ENCODE data around the gene PSD4. TPM values are rescaled to one million over a fixed set of nuclear protein-coding genes. Genes with fewer than 3 reads are reported as not detected.

Gene PSD4
- total RNA-seq, 1 experiment from 2014 or later = 9.6 TPM

GRCh38 chr2:113184531-113185230 is 10.9 kb downstream of the PSD4 start:
- Mint-ChIP-seq H3K36me3 (ENCODE audit: insufficient read depth, unreplicated experiment) (peaks cover 6% of the 10 kb centered on the region), H3K27me3 (ENCODE audit: insufficient read depth, unreplicated experiment) (no peaks in the 10 kb centered on the region), H3K4me3 (ENCODE audit: unreplicated experiment) (no peak overlapping the region), H3K27ac (ENCODE audit: low read depth, unreplicated experiment) (no peak overlapping the region), H3K9me3 (ENCODE audit: unreplicated experiment) (no peaks in the 10 kb centered on the region), H3K4me1 (ENCODE audit: insufficient read depth, unreplicated experiment) (no peaks in the 10 kb centered on the region)
- TF ChIP-seq CTCF (IDR thresholded peaks at IDR 0.05; ENCODE audit: unreplicated experiment) = no peak
- ChIA-PET POLR2A (no interaction called here), CTCF (interaction anchor here (0.6 to 2.3 kb wide), 3 partner anchors 15 to 104 kb away, joined by 3 to 15 read pairs (median 4); no protein-coding TSS in a partner anchor)
- DNase-seq (ENCODE audit: unreplicated experiment) = no peak
- BruUV-seq (replicated peaks) = no TSS peak
- intact Hi-C loops (cut with micrococcal nuclease) = no loop called here

- no peak for TF ChIP-seq CTCF (IDR thresholded peaks at IDR 0.05; ENCODE audit: unreplicated experiment)
- BruUV-seq (replicated peaks) = no TSS peak
- intact Hi-C loops (cut with micrococcal nuclease) = no loop called here
- Mint-ChIP-seq H3K4me1 (ENCODE audit: insufficient read depth, unreplicated experiment) (no peaks in the 10 kb centered on the region), H3K27ac (ENCODE audit: low read depth, unreplicated experiment) (no peak overlapping the region), H3K36me3 (ENCODE audit: insufficient read depth, unreplicated experiment) (peaks cover 6% of the 10 kb centered on the region), H3K4me3 (ENCODE audit: unreplicated experiment) (no peak overlapping the region), H3K27me3 (ENCODE audit: insufficient read depth, unreplicated experiment) (no peaks in the 10 kb centered on the region), H3K9me3 (ENCODE audit: unreplicated experiment) (no peaks in the 10 kb centered on the region)
- CTCF ChIA-PET = interaction anchor here (0.6 to 1.5 kb wide), 3 partner anchors 13 to 201 kb away, joined by 3 read pairs; no protein-coding TSS in a partner anchor
- POLR2A ChIA-PET = interaction anchor here (0.6 kb wide), 1 partner anchor 60 kb away, joined by 3 read pairs; no protein-coding TSS in a partner anchor
- DNase-seq (ENCODE audit: unreplicated experiment) = peak; percentile 14
These were observed 12.1 kb downstream of the PSD4 start for GRCh38 chr2:113185664-113186432.

GRCh38 chr2:113186433-113186796 is 12.6 kb downstream of the PSD4 start:
- Mint-ChIP-seq H3K27me3 (ENCODE audit: insufficient read depth, unreplicated experiment) (no peaks in the 10 kb centered on the region), H3K36me3 (ENCODE audit: insufficient read depth, unreplicated experiment) (peaks cover 6% of the 10 kb centered on the region), H3K4me3 (ENCODE audit: unreplicated experiment) (no peak overlapping the region), H3K9me3 (ENCODE audit: unreplicated experiment) (no peaks in the 10 kb centered on the region), H3K27ac (ENCODE audit: low read depth, unreplicated experiment) (no peak overlapping the region), H3K4me1 (ENCODE audit: insufficient read depth, unreplicated experiment) (no peaks in the 10 kb centered on the region)
- DNase-seq (ENCODE audit: unreplicated experiment) = no peak
- no TSS peak for BruUV-seq (replicated peaks)
- TF ChIP-seq CTCF (IDR thresholded peaks at IDR 0.05; ENCODE audit: unreplicated experiment) = no peak
- POLR2A ChIA-PET = interaction anchor here (0.6 kb wide), 1 partner anchor 61 kb away, joined by 3 read pairs; no protein-coding TSS in a partner anchor
- intact Hi-C loops (cut with micrococcal nuclease) = no loop called here
- CTCF ChIA-PET = interaction anchor here (0.6 to 1.5 kb wide), 3 partner anchors 12 to 200 kb away, joined by 3 read pairs; no protein-coding TSS in a partner anchor

GRCh38 chr2:113187771-113188170 is 14.0 kb downstream of the PSD4 start:
- POLR2A ChIA-PET = no interaction called here
- no peaks in the 10 kb centered on the region for H3K9me3 Mint-ChIP-seq (ENCODE audit: unreplicated experiment)
- intact Hi-C loops (cut with micrococcal nuclease) = no loop called here
- H3K36me3 Mint-ChIP-seq (ENCODE audit: insufficient read depth, unreplicated experiment) = peaks cover 3% of the 10 kb centered on the region
- H3K4me1 Mint-ChIP-seq (ENCODE audit: insufficient read depth, unreplicated experiment) = no peaks in the 10 kb centered on the region
- TF ChIP-seq CTCF (IDR thresholded peaks at IDR 0.05; ENCODE audit: unreplicated experiment) = no peak
- CTCF ChIA-PET = interaction anchor here (0.6 to 1.5 kb wide), 2 partner anchors 49 to 81 kb away, joined by 3 to 5 read pairs; no protein-coding TSS in a partner anchor
- DNase-seq (ENCODE audit: unreplicated experiment) = no peak
- H3K27me3 Mint-ChIP-seq (ENCODE audit: insufficient read depth, unreplicated experiment) = no peaks in the 10 kb centered on the region
- no peak overlapping the region for H3K4me3 Mint-ChIP-seq (ENCODE audit: unreplicated experiment)
- no peak overlapping the region for H3K27ac Mint-ChIP-seq (ENCODE audit: low read depth, unreplicated experiment)
- BruUV-seq (replicated peaks) = no TSS peak
